IMR-90 (cell line): ENCODE measurements around the gene EHMT1. TPM values are rescaled to one million over a fixed set of nuclear protein-coding genes. Genes with fewer than 3 reads are reported as not detected.

Experiments used
- ATAC-seq: fragments of 200-7000 bp; cut with Tn5 transposase; 2 replicates; pipeline ENCODE4 v1.9.1; 2020; ENCODE audit warnings: low read depth, mild to moderate bottlenecking, moderate library complexity
- BruUV-seq: library from RNA; stranded (reverse); fragments of 400-500 nt; replicated peaks from 2 replicates; lab custom pipeline; 2021; lab: Mats Ljungman, UMichigan
- CTCF ChIA-PET: fragments of 300-600 bp; formaldehyde crosslinking; extraction: SDS; loops from one replicate; lab custom pipeline; 2021; ENCODE audit warnings: antibody characterized with exemption; lab: Yijun Ruan, JAX
- POLR2A ChIA-PET: fragments of 300-600 bp; sonication (Branson Sonifier 250); formaldehyde crosslinking; loops from one replicate; lab custom pipeline; 2022; ENCODE audit warnings: antibody characterized with exemption; ENCODE audit not compliant: unreplicated experiment; lab: Charles Lee
- DNase-seq: peaks from one replicate; pipeline ENCODE4 v3.0.0; 2013
- H2AFZ ChIP-seq: replicated peaks from 2 replicates; pipeline ENCODE3; 2013; ENCODE audit warnings: low read length, mild to moderate bottlenecking; ENCODE audit not compliant: poor library complexity
- H2AK5ac ChIP-seq: 2 replicates; pipeline ENCODE4 v1.6.1; 2013; ENCODE audit warnings: low read depth, low read length, inconsistent platforms
- H2AK9ac ChIP-seq: replicated peaks from 2 replicates; pipeline ENCODE3; 2013; ENCODE audit warnings: mild to moderate bottlenecking, low read depth, low read length, moderate library complexity; ENCODE audit not compliant: poor library complexity
- H2BK120ac ChIP-seq: 2 replicates; pipeline ENCODE4 v1.6.1; 2013; ENCODE audit warnings: low read depth, low read length, inconsistent platforms
- H2BK15ac ChIP-seq: 3 replicates; pipeline ENCODE4 v1.6.1; 2013; ENCODE audit warnings: low read depth, low read length, inconsistent platforms
- H2BK20ac ChIP-seq: 2 replicates; pipeline ENCODE4 v1.6.1; 2013; ENCODE audit warnings: low read depth, mild to moderate bottlenecking, inconsistent platforms, low read length, moderate library complexity
- H2BK5ac ChIP-seq: 2 replicates; pipeline ENCODE4 v1.6.1; 2013; ENCODE audit warnings: mild to moderate bottlenecking, low read depth, low read length, inconsistent platforms; ENCODE audit not compliant: poor library complexity, severe bottlenecking
- H3K14ac ChIP-seq: replicated peaks from 2 replicates; pipeline ENCODE4 v1.6.1; 2013; ENCODE audit warnings: low read depth, low read length, inconsistent platforms
- H3K18ac ChIP-seq: 2 replicates; pipeline ENCODE4 v1.6.1; 2013; ENCODE audit warnings: low read depth, low read length, control low read depth
- H3K23ac ChIP-seq: 2 replicates; pipeline ENCODE4 v1.6.1; 2013; ENCODE audit warnings: low read depth, low read length, inconsistent platforms
- H3K27ac ChIP-seq: 2 replicates; pipeline ENCODE4 v1.5.1; 2013; ENCODE audit warnings: mild to moderate bottlenecking, control low read depth, low read length; ENCODE audit not compliant: insufficient read depth
- H3K27me3 ChIP-seq: 2 replicates; pipeline ENCODE4 v1.6.1; 2013; ENCODE audit warnings: low read length; ENCODE audit not compliant: control insufficient read depth, insufficient read depth
- H3K36me3 ChIP-seq: 2 replicates; pipeline ENCODE4 v1.6.1; 2013; ENCODE audit warnings: low read length, mixed read lengths; ENCODE audit not compliant: control insufficient read depth, insufficient read depth
- H3K4ac ChIP-seq: 2 replicates; pipeline ENCODE4 v1.6.1; 2013; ENCODE audit warnings: low read depth, low read length, inconsistent platforms
- H3K4me1 ChIP-seq: 2 replicates; pipeline ENCODE4 v1.6.1; 2013; ENCODE audit warnings: low read length, mixed read lengths; ENCODE audit not compliant: control insufficient read depth, insufficient read depth
- H3K4me2 ChIP-seq: 2 replicates; pipeline ENCODE4 v1.6.1; 2013; ENCODE audit warnings: low read depth, mild to moderate bottlenecking, control low read depth, low read length, moderate library complexity
- H3K4me3 ChIP-seq: 2 replicates; pipeline ENCODE4 v1.5.1; 2013; ENCODE audit warnings: low read depth, mild to moderate bottlenecking, control low read depth, low read length, moderate library complexity; ENCODE audit not compliant: insufficient read depth
- H3K56ac ChIP-seq: 2 replicates; pipeline ENCODE4 v1.6.1; 2013; ENCODE audit warnings: low read length, inconsistent platforms; ENCODE audit not compliant: insufficient read depth; ENCODE audit errors: extremely low read depth
- H3K79me1 ChIP-seq, 2 experiments: 2 replicates each; pipeline ENCODE4 v1.6.1; 2013; ENCODE audit warnings: low read length in 2 of 2, inconsistent platforms in 1 of 2, low read depth in 1 of 2
- H3K9ac ChIP-seq: 2 replicates; pipeline ENCODE4 v1.6.1; 2013; ENCODE audit warnings: low read depth, low read length, control low read depth
- H3K9me1 ChIP-seq: 2 replicates; pipeline ENCODE4 v1.6.1; 2013; ENCODE audit warnings: low read length, inconsistent platforms; ENCODE audit not compliant: insufficient read depth
- H3K9me3 ChIP-seq: 2 replicates; pipeline ENCODE4 v1.6.1; 2013; ENCODE audit warnings: low read length; ENCODE audit not compliant: control insufficient read depth, insufficient read depth
- H4K20me1 ChIP-seq: 2 replicates; pipeline ENCODE4 v1.6.1; 2013; ENCODE audit warnings: low read length, inconsistent platforms; ENCODE audit not compliant: insufficient read depth
- H4K5ac ChIP-seq: 2 replicates; pipeline ENCODE4 v1.6.1; 2013; ENCODE audit warnings: mild to moderate bottlenecking, low read depth, low read length, control low read depth
- H4K8ac ChIP-seq, 2 experiments: 2 replicates each; pipeline ENCODE4 v1.6.1; 2013; ENCODE audit warnings: low read depth in 2 of 2, low read length in 2 of 2, control low read depth in 1 of 2, inconsistent platforms in 1 of 2
- H4K91ac ChIP-seq: 2 replicates; pipeline ENCODE4 v1.6.1; 2013; ENCODE audit warnings: low read depth, low read length, inconsistent platforms; ENCODE audit not compliant: insufficient read depth
- WGBS, 2 experiments: methylation state at CpG; one replicate each; pipeline versions ENCODE4 v1.1.5 to v1.1.7; 2013; ENCODE audit warnings: missing lambda C conversion rate in 2 of 2; ENCODE audit not compliant: insufficient read length in 1 of 2; ENCODE audit errors: extremely low coverage in 2 of 2; 5-methylcytosine and 5-hydroxymethylcytosine counted together
- dilution Hi-C: fragments of 300-500 bp; cut with HindIII; formaldehyde crosslinking; loops from one replicate; pipeline ENCODE4 v1.14.3; 2018; ENCODE audit warnings: low sequenced_read_pairs; ENCODE audit not compliant: unreplicated experiment
- in situ Hi-C: fragments of 300-500 bp; cut with MboI; formaldehyde crosslinking; loops from 3 replicates; pipeline ENCODE4 v1.14.3; 2019; ENCODE audit warnings: low sequenced_read_pairs, inconsistent platforms, mixed read lengths
- intact Hi-C: fragments of 100-400 bp; cut with micrococcal nuclease; formaldehyde crosslinking; loops from 2 replicates; pipeline ENCODE4 v1.10.0; 2022
- polyA plus RNA-seq, 3 experiments: library from polyadenylated mRNA; depleted of rRNA; stranded (reverse); fragments of >200 nt; gene quantifications; 2 replicates each; pipeline ENCODE4 v1.2.3, GENCODE V29; 2012; ENCODE audit warnings: low replicate concordance in 1 of 3
- total RNA-seq: library from RNA; depleted of rRNA; stranded (reverse); fragments of >200 nt; gene quantifications from 2 replicates; pipeline ENCODE4 v1.2.3, GENCODE V29; 2012
- TF ChIP-seq, protein P1 (sequence below): fragments of 150-350 bp; IDR thresholded peaks from 2 replicates; pipeline ENCODE4 v1.6.1; 2017; ENCODE audit warnings: mild to moderate bottlenecking, antibody characterized with exemption, low read length, low read depth

Gene EHMT1
- total and polyA plus RNA-seq, 2 of the 4 experiments (the other 2 are of a cell fraction), result 32.8 to 35.1 TPM

DNA sequence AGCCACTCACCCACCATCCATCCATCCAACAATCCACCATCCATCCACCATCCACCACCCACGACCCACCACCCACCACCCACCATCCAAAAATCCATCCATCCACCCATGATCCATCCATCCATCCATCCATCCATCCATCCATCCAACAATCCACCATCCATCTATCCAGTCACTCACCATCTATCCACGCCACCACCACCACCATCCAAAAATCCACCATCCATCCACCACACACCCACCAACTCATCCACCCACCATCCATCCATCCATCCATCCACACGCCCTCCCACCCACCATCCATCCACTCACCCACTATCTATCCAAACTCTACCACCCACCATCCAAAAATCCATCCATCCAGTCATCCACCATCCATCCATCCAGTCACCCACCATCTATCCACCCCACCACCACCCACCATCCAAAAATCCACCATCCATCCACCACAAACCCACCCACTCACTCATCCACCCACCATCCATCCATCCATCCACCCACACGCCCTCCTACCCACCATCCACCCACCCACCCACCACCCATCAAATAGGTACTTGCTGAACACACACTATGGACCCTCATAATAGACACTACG is 49.1 kb upstream of the EHMT1 start:
- Histone ChIP-seq H3K4ac (no peak overlapping the region), H3K9me3 (no peaks in the 10 kb centered on the region), H3K4me2 (no peak overlapping the region), H2AK5ac (no peak overlapping the region), H3K4me3 (no peak overlapping the region), H3K4me1 (no peaks in the 10 kb centered on the region), H3K9me1 (peaks cover 7% of the 10 kb centered on the region), H2BK5ac (peak overlapping the region; percentile 54), H2AK9ac (no peak overlapping the region), H4K5ac (no peak overlapping the region), H4K91ac (no peak overlapping the region), H2BK120ac (no peak overlapping the region), H3K18ac (no peak overlapping the region), H2AFZ (no peak overlapping the region), H2BK15ac (no peak overlapping the region), H2BK20ac (no peak overlapping the region), H3K14ac (no peak overlapping the region), H3K9ac (no peak overlapping the region), H3K56ac (no peak overlapping the region), H3K79me1 (peaks cover 31 to 42% of the 10 kb centered on the region in 2 experiments), H4K20me1 (peaks cover 4% of the 10 kb centered on the region; the same call in 1 of the 2 replicates), H3K36me3 (peaks cover 33% of the 10 kb centered on the region), H3K27ac (no peak overlapping the region), H3K23ac (no peak overlapping the region), H3K27me3 (no peaks in the 10 kb centered on the region), H4K8ac (no peak overlapping the region)
- no TSS peak for BruUV-seq
- WGBS, 2 experiments, result 89 to 100% methylated on average over 2 to 4 of the region's 5 CpGs
- ATAC-seq, result no peak
- in situ Hi-C loops, result no loop called here
- intact Hi-C loops, result no loop called here
- dilution Hi-C loops, result no loop called here
- DNase-seq, result no peak
- ChIA-PET CTCF (no interaction called here), POLR2A (no interaction called here)
- TF ChIP-seq, protein P1, sequence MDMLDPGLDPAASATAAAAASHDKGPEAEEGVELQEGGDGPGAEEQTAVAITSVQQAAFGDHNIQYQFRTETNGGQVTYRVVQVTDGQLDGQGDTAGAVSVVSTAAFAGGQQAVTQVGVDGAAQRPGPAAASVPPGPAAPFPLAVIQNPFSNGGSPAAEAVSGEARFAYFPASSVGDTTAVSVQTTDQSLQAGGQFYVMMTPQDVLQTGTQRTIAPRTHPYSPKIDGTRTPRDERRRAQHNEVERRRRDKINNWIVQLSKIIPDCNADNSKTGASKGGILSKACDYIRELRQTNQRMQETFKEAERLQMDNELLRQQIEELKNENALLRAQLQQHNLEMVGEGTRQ, result no peak
